HG03280 (cell line): ENCODE results near the gene METTL2B.

Experiments
- ATAC-seq: cut with Tn5 transposase; IDR thresholded peaks from one replicate; pipeline ENCODE4 v1.9.1; 2021; ENCODE audit warnings: mild to moderate bottlenecking, moderate library complexity; ENCODE audit not compliant: unreplicated experiment

The METTL2B gene

GRCh38 chr7:128476402-128477335 lies at the start of gene METTL2B:
METTL2B (plus strand) TSS chr7:128476748; CDS start chr7:128476766, 18 bp downstream.
- peak; percentile 95 for ATAC-seq

GRCh38 chr7:128427289-128427891 lies 49.2 kb upstream of the METTL2B start:
- no peak for ATAC-seq

GRCh38 chr7:128430207-128430606 lies 46.3 kb upstream of the METTL2B start:
- ATAC-seq: no peak

- ATAC-seq: no peak
These were observed 45.3 kb upstream of the METTL2B start for GRCh38 chr7:128431221-128431620.

- no peak for ATAC-seq
These were observed 44.8 kb upstream of the METTL2B start for GRCh38 chr7:128431754-128432153.

GRCh38 chr7:128434413-128435326 lies 41.9 kb upstream of the METTL2B start:
- no peak for ATAC-seq

GRCh38 chr7:128435327-128435686 lies 41.2 kb upstream of the METTL2B start:
- ATAC-seq: no peak

- ATAC-seq: no peak
These were observed 38.9 kb upstream of the METTL2B start for GRCh38 chr7:128437426-128438332.

GRCh38 chr7:128442356-128442755 lies 34.2 kb upstream of the METTL2B start:
- ATAC-seq: no peak

GRCh38 chr7:128443831-128444600 lies 32.5 kb upstream of the METTL2B start:
- ATAC-seq: no peak

- ATAC-seq: no peak
These were observed 30.2 kb upstream of the METTL2B start for GRCh38 chr7:128446306-128446705.

GRCh38 chr7:128447941-128448564 lies 28.5 kb upstream of the METTL2B start:
- ATAC-seq: no peak

GRCh38 chr7:128448751-128449302 lies 27.7 kb upstream of the METTL2B start:
- no peak for ATAC-seq

- ATAC-seq: no peak
These were observed 26.1 kb upstream of the METTL2B start for GRCh38 chr7:128450409-128450808.

- no peak for ATAC-seq
These were observed 25.6 kb upstream of the METTL2B start for GRCh38 chr7:128450913-128451312.

GRCh38 chr7:128452552-128452951 lies 24.0 kb upstream of the METTL2B start:
- no peak for ATAC-seq

- no peak for ATAC-seq
These were observed 22.4 kb upstream of the METTL2B start for GRCh38 chr7:128453836-128454804.
